Left hindlimb (tissue), 1 donor: ENCODE data around the gene FAHD2A.
A peak's percentile ranks its signal among the peaks of the same experiment; 100 is the strongest.
"Not testable (repeated sequence)": the region's sequence is repeated elsewhere in the genome, so short reads cannot be mapped to it uniquely, and the experiment has no call there.

ENCODE experiments used
- DNase-seq: peaks from one replicate; pipeline ENCODE4 v3.0.0-alpha.2; 2018

The FAHD2A gene, protein sequence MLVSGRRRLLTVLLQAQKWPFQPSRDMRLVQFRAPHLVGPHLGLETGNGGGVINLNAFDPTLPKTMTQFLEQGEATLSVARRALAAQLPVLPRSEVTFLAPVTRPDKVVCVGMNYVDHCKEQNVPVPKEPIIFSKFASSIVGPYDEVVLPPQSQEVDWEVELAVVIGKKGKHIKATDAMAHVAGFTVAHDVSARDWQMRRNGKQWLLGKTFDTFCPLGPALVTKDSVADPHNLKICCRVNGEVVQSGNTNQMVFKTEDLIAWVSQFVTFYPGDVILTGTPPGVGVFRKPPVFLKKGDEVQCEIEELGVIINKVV

DNA sequence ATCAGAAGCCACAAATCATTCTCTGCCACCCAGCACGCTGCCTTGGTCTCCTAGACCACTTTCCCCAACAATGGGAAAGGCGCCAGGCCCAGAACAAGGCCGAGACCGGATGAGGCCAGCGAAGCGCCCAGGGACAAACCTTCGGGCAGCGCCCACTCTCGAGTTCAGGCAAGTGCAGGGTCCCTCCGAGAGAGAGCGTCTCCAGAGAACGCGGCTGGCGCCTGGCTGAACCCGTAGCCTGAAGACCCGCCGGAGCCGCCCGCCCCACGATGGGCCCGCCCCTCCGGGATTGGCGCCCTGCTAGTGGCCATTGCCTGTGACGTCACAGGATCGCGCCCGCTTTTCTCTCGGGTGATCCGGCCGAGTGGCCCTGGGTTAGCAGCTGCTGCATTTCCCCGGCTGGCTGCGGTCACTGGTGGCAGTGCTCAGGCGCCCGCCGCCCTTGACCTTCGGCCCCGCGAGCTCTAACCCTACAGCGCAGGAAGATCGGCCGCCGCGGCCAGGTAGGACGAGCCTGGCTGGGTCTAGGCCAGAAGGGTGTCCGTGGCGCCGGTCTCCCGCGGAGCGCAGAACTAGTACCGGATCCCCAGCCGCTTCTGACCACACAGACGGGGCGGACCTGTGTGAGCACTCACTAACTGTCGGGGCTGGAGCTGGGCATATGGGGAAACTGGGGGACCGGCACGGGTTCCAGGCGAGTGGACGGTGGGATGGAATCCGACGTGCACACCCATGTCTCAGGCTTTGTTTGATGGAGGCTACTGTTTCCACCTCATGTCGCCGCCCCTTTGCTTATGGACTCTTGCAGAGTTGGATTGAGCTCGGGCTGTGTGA, at the start of gene FAHD2A:
Gene FAHD2A, plus strand, starts transcription at position 339 of the 834 bp plus-strand sequence. CDS start 2,851 bp downstream, outside the sequence.
- peak; percentile 96 for DNase-seq

DNA sequence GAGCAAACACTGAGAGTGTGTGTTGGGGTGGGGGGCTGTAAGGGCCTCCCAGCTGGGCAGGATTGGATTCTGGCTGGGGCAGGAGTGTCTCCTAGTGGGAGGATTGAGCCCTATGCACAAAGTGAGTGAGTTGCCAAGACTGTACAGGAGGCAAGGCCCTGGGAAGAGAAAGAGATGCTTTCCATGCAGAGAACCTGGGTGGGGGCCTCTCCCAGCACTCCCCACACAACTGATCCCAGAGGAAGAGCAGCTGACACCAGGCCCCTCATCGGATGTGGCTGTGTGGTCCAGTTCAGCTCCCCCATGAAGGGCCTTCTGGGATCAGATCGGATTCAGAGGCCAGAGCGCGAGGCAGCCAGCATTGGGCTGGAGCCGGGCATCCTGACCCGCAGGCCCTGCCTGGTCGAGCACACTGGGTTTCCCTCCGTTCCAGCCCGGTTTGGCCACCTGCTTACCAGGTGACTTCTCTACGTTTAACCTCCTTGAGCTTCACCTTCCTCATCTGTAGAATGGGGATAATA, 49.4 kb upstream of the FAHD2A start:
- no peak for DNase-seq

DNA sequence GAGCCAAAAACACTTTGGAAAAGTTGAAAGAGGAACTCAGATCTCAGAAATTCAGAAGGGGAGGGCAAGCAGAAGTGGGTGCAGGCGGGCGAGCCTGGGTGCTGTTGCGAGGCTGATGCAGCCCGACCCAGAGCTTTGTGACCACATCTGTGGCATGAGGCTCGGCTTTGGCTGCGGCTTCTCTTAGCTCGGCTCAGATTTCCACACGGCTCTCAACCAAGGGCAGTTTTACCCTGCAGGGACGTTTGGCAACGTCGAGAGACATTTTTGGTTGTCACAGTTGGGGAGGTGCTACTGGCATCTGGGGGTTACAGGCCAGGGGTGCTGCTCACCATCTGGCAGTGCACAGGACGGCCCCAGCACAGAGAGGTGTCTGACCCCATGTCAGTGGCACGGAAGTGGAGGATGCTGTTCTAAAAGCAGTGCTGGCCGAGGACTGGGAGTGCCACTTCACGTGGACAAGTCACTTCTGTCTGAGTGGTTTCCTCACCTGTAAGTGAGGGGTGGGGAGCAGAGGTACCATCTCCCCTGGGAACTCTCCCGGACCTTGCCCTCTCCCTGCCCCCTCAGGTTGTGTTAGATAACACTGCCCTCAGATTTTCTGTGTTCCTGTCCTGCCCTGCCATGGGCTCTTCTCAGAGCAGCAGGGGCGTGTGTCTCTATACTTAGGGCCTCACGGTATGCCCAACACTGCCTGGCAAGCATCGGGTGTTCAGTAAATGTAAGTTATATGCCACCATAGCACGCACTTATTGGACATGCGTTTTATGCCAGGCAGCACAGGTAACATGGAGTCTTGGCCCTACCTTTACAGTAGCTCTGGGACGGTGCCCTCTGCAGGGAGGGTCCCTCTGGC, 48.7 kb upstream of the FAHD2A start:
- no peak for DNase-seq

DNA sequence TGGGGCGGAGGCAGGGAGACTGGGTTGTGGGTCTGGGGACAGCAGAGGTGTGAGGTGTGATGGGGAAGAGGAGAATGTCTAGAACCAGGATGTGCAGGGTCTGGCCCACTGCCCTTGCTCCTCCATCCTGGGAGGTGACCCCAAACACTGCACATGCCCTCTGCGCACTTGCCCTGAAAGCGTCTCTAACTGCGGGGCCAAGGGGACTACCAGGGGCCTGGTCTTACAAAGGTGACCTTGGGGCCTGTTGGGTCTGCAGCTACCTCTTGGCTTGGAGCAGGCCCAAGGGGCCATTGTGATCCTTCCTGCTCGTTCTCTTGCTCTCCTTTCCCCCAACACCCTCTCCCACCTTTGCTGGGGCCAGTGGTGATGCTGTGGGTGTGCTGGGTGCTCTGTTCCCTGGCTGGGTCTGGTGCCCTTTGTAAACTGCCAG, 48.0 kb upstream of the FAHD2A start:
- no peak for DNase-seq

DNA sequence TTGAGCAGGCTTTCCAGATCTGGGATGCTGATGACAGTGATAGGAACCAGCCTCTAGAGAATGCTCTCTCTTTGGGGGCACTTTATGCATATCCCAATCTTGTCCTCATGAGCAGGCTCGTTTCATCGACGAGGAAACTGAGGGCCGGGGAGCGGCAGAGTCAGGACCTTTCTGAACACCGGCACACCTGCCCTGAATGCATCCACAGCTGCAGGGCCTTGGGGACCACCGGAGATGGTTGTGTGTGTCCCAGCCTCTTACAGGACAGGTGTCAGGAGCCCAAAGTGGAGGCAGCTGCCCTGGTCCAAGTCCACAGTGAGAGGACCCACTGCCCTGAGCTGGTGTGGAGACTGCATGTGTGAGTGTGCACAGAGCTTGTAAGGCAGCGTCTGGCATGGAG, 47.6 kb upstream of the FAHD2A start:
- no peak for DNase-seq

DNA sequence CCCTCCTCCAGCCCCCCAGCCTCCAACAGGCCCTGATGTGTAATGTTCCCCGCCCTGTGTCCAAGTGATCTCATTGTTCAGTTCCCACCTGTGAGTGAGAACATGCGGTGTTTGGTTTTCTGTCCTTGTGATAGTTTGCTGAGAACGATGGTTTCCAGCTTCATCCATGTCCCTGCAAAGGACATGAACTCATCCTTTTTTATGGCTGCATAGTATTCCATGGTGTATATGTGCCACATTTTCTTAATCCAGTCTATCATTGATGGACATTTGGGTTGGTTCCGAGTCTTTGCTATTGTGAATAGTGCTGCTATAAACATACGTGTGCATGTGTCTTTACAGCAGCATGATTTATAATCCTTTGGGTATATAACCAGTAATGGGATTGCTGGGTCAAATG, 47.0 kb upstream of the FAHD2A start:
- DNase-seq, result not testable (repeated sequence)

DNA sequence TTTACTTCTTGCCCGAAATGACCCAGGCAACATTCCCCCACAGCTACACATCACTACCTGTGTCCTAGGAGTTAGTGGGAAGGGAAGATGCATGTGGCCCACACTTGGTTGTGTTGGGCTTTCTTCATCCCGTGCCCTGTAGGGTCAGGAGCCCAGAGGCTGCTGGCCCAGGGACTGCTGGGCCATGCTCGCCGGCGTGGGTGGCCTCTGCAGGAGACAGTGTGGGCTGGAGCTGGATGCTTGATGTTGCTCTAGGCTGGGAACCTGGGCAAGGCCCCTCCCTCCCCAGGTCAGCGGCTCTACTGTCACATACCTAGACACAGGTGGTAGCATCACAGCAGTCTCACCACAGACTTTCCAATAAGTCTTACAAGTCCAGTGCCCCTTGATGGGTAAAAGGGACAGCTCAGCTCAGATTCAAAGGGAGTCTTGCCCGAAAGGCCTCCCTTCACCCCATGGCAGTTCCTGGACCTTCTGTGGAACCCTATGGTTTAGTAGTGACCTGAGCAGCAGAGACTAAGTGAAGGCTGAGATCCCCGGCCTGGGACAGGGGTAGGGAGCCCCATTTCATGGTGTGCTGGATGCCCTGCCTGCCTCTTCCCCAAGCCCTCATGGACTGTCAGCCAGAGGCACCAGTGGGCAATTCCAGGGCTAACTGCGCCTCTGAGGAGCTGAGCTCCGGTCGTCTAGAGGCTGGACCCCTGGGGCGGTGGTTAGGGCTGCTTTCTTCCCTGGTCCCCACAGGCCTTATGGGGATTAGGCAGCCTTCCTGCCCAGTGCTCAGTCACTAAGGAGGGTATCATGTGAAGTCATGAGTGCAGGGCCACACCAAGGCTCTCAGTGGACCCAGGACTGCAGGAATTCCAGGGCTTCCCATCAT, 45.4 kb upstream of the FAHD2A start:
- no peak for DNase-seq

DNA sequence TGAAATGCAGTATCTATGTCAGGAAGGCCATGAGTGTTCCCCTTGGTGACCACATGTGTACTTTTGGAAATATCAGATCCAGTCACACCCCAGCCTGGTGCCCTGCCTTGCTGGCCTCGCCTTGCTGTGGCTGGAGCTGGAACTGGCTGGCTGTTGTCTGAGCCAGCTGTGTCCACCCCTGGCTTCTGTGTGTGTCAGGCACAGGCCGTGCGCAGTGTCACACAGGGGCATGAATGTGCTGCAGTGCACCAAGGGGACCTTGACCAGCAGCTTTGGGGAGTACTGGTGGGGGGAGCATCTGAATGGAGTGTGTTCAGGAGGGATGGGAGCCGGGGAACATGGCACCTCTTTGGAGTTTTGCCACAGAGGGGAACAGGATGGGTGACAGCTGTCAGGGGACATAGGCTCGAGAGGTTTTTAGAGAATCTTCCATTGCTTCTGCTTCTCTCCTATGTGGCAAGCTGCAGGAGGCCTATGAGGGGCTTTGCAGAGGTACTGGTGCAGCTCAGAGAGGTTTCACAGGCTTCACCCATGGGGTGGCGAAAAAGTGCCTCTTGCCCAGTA, 44.7 kb upstream of the FAHD2A start:
- no peak for DNase-seq

DNA sequence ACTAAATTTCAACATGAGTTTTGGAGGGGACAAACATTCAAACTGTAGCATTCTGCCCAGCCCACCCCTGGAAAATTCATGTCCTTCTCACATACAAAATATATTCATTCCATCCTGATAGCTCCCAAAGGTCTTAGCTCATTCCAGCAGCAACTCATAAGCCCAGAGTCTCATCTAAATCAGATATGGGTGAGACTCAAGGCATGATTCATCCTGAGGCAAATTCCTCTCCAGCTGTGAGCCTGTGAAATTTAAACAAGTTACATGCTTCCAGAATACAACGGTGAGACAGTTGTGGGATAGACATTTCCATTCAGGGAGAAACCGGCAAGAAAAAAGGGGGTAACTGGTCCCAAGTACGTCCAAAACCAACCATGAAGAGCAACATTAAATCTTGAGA, 43.5 kb upstream of the FAHD2A start:
- DNase-seq, result no peak

DNA sequence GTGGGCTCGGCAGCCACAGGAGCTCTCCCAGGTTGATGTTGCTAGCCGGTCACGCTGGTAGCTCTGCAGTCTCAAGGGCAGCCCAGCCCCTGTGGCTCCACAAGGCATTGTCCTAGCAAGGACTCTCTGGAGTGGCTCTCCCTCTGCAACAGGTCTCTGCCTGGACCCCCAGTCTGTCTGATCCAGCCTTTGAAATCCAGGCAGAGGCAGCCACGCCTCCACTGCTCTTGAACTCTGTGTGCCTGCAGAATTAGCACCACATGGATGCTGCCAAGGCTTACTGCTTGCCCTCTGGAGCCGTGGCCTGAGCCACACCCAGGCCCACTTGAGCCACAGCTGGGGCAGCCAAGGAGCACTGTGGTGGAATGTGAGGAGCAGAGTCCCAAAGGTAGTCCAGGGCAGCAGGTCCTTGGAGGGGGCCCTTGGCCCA, 43.0 kb upstream of the FAHD2A start:
- DNase-seq, result no peak

DNA sequence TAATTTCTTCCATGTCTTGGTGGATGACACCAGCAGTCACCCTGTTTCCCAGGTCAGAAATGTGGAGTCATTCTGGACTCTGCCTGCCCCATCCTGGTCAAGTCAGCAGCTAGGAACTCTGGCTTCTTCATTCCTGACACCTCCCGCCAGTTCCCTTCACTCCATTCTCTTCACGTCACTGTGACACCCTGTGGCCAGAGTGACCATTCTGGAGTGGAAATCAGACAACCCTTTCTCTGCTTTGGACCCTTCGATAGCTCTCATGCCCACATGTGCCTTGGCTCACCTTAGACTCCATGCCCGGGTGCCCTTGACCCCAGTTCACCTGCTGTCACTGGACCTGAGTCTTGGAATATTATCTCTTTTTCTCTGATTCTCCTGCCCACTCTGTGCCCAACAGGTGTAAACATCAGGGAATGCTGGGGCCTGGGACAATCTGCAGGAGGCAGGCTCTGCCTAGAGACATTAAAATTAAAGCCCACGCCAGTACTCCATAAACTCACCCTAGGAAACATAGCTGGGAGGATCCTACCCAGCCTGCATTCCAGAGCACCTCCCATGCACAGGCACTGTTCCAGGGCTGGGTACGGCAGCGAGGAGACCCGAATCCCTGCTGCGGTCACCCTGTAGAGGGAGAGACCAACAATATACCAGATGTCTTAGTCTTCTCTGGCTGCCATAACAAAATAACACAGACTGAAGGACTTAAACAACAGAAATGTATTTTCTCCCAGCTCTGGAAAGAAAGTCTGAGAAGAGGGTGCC, 41.1 kb upstream of the FAHD2A start:
- DNase-seq, result no peak

DNA sequence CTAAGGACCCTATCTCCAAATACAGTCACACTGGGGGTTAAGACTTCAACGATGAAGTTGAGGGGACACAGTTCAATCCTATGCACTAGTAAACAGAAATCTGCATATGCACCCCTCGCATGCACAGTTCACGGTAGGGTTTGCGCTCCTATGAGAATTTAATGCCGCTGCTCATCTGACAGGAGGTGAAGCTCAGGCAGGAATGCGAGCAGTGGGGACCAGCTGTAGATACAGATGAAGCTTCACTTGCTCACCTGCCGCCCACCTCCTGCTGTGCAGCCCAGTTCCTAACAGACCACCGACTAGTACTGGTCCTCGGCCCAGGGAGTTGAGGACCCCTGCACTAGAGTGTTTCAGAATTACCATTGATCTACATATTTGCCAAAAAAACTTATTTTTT, 40.0 kb upstream of the FAHD2A start:
- no peak for DNase-seq

DNA sequence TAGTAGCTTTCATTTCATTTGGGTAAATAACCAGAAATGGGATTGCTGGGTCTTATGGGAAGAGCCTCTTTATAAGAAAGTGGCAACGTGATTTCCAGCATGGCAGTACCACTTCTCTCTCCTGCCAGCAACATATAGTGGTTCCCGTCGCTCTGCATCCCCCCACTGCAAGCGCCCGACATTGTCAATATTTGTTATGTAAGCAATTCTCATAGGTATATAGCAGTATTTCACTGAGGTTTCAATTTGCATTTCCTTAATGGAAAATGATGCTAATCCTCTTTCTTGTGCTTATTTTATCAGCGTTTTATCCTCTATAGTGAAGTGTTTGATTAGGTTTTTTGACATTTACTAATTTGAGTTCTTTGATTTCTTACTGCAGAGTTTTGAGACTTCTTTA, 36.0 kb upstream of the FAHD2A start:
- DNase-seq, result no peak

DNA sequence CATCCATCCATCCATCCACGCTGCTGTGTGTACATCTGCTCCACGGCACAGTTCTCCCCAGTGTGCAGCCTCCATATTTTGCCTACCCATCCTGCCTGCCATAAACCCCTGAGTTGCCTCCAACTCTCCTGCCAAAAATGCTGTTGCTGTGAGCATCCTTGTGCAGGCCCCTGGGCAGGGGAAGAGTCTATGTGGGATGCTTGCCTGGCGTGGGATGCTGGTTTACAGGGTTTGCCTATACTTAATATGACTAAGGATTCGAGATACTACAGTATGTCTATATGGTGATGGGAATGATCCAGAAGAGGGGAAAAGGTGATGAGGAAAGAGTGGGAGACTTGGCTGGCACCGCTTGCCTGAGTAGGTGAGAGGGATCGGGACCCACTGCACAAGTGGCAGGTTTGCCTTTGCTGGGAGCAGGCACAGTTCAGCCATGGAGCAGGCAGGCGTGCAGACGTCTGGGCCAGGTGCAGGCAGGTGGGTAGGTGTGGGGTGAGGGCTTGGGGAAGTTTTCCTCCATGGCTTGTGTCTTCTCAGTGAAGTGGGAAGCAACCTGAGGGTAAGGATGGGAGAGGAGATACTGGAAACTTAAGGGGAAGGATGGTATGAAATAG, 30.2 kb upstream of the FAHD2A start:
- no peak for DNase-seq

DNA sequence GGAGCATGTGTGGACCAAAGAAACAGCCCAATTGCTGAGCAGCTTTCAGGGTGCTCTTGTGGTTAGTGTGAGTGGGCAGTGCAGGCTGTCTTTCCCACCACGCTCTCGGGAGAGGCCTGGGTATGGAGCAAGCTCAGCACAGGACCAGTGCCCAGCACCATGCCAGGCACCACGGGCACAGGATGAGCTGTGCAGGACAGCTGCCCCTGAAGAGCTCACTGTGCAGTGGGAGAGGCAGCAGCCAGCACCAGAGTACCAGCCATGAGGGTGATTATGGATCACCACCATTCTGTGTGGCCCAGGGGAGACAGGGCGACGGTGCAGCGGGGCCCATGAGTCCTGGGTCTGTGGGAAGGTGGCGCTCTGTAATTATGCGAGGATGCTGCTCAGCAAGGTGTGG, 29.7 kb upstream of the FAHD2A start:
- DNase-seq, result no peak

DNA sequence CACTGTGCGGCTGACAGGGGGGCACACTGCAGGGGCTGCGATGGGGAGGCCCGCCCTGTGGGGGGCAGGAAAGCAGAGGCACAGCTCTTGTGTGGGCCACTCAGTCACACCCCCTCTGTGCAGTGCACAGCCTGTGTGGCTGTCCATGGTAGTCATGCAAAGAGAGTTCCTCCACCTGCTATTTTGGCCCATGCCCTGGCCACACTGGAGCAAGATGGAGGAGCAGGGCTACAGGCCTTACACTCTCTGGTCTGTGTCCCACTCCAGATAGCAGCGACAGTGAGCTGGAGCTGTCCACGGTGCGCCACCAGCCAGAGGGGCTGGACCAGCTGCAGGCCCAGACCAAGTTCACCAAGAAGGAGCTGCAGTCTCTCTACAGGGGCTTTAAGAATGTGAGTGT, 28.5 kb upstream of the FAHD2A start:
- no peak for DNase-seq

DNA sequence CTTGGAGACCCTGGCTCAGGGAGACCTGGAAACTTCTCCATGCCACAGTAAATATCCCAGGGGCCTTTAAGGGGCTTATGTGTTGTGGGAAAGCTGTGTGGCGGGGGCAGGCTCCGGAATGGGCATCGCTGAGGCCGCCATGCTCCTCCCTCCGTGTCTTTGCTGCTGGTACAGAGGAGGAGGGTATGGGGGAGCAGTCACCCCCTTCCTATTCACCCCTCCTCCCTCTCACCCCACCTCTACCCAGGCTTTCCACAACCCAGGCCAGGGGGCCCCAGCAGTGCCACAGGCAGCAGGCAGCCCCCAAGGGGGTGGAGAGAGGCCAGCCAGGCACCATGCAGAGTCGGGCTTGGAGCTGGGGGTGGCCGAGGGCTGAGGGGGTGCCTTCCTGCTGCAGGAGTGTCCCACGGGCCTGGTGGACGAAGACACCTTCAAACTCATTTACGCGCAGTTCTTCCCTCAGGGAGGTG, 28.0 kb upstream of the FAHD2A start:
- no peak for DNase-seq

DNA sequence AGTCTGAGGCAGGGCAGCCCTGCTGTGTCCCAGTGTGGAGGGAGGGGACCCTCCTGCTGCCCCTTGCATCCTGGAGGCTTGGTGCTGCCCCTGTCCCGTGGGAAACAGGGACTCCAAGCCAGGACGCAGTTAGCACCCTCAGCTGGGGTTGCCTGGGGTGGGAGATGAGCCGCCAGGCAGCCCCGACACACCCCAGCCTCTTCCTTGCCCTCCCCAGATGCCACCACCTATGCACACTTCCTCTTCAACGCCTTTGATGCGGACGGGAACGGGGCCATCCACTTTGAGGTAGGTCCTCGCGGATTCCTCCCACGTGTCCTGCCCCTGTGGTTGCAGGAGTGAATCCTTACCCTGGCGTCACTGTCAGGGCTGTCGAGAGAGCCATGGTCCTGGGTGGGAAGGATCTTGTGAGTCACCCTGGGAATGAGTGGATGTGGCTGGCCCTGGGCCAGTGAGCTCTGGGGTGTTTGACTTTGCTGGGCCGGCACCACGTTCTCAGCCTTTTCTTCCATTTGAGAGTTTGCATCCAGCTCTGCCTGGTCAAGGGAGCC, 27.5 kb upstream of the FAHD2A start:
- DNase-seq, result no peak

DNA sequence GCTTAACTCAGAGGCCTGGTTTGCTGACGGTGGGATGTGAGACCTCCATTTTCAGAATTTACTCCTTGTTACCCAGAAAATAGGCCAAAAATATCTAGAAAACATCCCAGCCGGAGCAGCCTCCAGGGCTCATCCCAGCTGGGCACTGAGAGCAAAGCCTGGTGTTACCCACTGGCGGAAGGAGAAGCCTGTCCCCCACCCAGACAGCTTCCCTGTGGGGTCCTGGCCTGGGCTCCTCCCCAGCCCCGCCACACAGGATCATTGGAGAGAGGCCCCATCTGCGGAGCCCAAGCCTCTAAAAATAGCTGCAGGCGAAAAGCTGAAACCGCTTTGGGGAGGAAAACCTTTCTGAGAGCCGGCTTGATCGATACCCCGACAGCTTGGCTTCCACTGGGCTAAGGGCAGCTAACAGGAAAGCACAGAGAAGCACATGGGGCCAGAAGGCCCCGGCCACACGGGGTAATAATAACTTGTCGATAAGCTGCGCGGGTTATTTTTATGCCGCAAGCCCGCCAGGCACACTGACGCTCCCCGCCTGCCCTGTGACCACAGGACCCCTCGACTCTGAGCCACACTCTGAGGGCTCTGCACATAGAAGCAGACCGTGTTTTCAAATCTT, 26.9 kb upstream of the FAHD2A start:
- no peak for DNase-seq
